GM10248 (cell line): ENCODE results near the gene PLCB2.

Source experiments
- CTCF ChIA-PET: fragments of 300-600 bp; sonication (Branson Sonifier 250); formaldehyde crosslinking; extraction: SDS; loops from one replicate; lab custom pipeline; 2021; ENCODE audit warnings: antibody characterized with exemption; lab: Yijun Ruan, JAX
- POLR2A ChIA-PET: fragments of 350-650 bp; sonication (Branson Sonifier 250); formaldehyde crosslinking; extraction: SDS; loops from one replicate; lab custom pipeline; 2020; ENCODE audit warnings: antibody characterized with exemption; lab: Yijun Ruan, JAX
- DNase-seq: peaks from one replicate; pipeline ENCODE4 v3.0.0; 2012; ENCODE audit errors: extremely low spot score
- CTCF ChIP-seq: IDR thresholded peaks from 2 replicates; pipeline ENCODE4 v1.5.1; 2012; ENCODE audit warnings: mild to moderate bottlenecking, low read depth; ENCODE audit errors: extremely low read depth, missing control alignments, control extremely low read depth

PLCB2 gene

DNA sequence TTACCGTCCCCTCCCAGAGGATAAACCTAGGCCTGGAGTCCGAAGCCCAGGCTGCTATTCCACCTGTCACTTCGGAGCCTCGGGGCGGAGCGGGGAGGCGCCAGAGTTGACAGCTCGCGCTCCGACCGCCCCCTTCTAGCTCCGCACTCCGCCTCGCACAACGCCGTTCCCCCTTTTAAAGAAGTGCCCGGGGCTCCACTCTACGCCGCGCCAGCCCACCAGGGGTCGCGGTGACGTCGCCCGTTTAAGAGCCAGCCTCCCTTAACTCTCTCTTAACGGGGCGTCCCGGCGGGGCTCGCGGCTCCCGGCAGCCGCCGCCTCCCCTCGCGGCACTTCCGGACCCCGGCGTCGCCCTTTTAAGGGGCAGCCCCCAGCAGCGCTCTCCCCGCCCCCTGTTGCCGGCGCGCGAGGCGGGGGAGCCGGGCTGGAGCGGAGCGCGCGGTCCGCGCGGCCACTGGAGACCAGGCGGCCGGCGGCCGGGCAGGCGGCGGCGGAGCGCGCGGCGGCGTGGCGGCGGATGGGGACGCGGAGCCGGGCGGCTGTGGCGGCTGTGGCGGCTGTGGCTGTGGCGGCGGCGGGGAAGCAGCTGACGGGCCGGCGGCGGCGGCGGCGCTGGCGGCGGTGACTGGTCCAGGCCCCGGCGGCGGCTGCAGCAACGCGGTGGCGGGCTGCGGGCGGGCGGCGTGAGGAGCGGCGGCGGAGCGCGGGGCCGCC is 15.7 kb upstream of the PLCB2 start, which contains the start of gene INAFM2:
Gene INAFM2 (plus strand): TSS at position 454 of the 714 bp plus-strand sequence. CDS start 364 bp downstream, outside the sequence.
- peak; percentile 96 for DNase-seq
- ChIA-PET POLR2A (interaction anchor here (0.8 to 1.2 kb wide), 2 partner anchors 13 to 15 kb away, joined by 3 to 4 read pairs; no protein-coding TSS in a partner anchor), CTCF (interaction anchor here (0.6 to 23.2 kb wide), 17 partner anchors 13 to 127 kb away, joined by 3 to 405 read pairs (median 4); partner anchors contain the start of genes ANKRD63, CCDC9B, KNSTRN and PLCB2)
- peak; percentile 40 for TF ChIP-seq CTCF

GRCh38 chr15:40322531-40323238 is 14.9 kb upstream of the PLCB2 start:
- ChIA-PET POLR2A (interaction anchor here (0.6 to 1.2 kb wide), 3 partner anchors 14 to 163 kb away, joined by 3 to 4 read pairs (median 3); no protein-coding TSS in a partner anchor), CTCF (interaction anchor here (0.6 to 23.2 kb wide), 19 partner anchors 12 to 128 kb away, joined by 3 to 405 read pairs (median 4); partner anchors contain the start of genes ANKRD63, CCDC9B, KNSTRN and PLCB2)
- no peak for TF ChIP-seq CTCF
- DNase-seq = no peak

DNA sequence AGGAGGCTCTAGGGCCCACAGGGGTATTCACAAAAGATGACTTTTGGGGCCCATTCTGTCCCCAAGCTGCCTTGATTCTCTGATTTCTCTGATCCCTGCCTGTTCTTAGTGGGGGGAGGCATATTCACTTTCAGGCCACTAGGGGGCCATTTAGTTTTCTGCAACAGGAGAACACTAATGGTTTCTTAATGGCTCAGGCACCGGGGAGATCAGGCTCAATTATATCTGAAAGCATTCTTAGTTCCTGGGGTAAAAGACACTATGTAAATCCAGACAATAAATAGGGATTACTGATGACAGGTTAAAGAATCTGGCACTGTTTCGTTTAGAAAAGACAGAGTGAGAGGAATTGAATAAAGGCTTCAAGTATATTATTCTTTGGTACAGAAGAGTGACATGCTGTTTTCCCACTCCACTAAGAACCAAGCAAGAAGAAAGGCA is 13.2 kb upstream of the PLCB2 start:
- TF ChIP-seq CTCF = peak; percentile 72
- peak; percentile 78 for DNase-seq
- ChIA-PET POLR2A (no interaction called here), CTCF (interaction anchor here (1.0 to 23.2 kb wide), 19 partner anchors 8 to 283 kb away, joined by 3 to 405 read pairs (median 6); partner anchors contain the start of genes CCDC9B and PLCB2)

DNA sequence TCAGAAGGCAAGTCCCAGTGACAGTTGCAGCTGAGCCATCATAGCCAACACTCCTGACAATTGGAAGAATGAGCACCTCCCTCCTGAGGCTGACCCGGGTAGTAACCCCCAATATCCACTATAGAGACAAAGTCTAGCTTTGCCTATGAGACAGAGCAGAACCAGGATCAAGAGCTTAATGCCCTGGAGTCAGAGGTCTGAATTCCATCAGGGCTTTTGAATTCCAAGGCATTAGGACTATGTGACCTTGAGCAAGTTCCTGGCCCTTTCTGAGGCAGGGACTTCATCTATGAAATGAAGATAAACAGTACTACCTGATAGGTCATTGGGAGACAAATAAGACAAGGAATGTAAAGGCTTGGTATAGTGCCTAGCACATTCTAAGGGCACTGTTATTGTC is 12.7 kb upstream of the PLCB2 start:
- TF ChIP-seq CTCF = no peak
- DNase-seq = no peak
- CTCF ChIA-PET = interaction anchor here (1.0 to 23.2 kb wide), 22 partner anchors 8 to 282 kb away, joined by 3 to 405 read pairs (median 5); partner anchors contain the start of genes BAHD1, CCDC9B, PHGR1 and PLCB2
- POLR2A ChIA-PET = no interaction called here

DNA sequence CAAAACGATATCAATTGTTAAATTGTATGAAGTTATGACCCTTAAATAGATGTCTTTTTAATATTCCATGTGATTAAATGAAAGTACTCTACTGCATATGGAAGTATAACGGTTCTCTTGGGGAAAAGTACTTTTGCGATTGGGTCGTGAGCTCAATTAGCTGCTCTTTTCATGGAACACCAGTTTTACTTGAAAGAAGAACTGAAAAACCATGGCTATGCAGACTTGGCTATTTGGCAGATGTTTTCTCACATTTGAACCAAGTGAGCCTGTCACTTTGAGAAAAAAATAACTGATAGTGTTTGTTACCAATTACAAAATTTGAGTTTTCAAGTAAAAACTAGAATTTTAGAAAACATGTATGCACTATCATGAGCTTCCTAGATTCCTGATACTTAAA is 9.8 kb upstream of the PLCB2 start:
- TF ChIP-seq CTCF = no peak
- ChIA-PET CTCF (interaction anchor here (1.2 to 23.2 kb wide), 4 partner anchors 13 to 104 kb away, joined by 3 to 405 read pairs (median 26); no protein-coding TSS in a partner anchor), POLR2A (no interaction called here)
- no peak for DNase-seq

- ChIA-PET POLR2A (no interaction called here), CTCF (interaction anchor here (1.3 to 23.2 kb wide), 5 partner anchors 9 to 42 kb away, joined by 4 to 405 read pairs (median 7); partner anchors contain the start of gene PLCB2)
- no peak for DNase-seq
- no peak for TF ChIP-seq CTCF
Observed at GRCh38 chr15:40316931-40317330, 9.2 kb upstream of the PLCB2 start.
